GM10847 (cell line): ENCODE results near the gene BACE1.

Experiments
- POLR2A ChIP-seq: IDR thresholded peaks from 2 replicates; pipeline ENCODE4 v1.6.1; 2011; ENCODE audit not compliant: insufficient read length; ENCODE audit errors: extremely low read depth

The BACE1 gene

DNA sequence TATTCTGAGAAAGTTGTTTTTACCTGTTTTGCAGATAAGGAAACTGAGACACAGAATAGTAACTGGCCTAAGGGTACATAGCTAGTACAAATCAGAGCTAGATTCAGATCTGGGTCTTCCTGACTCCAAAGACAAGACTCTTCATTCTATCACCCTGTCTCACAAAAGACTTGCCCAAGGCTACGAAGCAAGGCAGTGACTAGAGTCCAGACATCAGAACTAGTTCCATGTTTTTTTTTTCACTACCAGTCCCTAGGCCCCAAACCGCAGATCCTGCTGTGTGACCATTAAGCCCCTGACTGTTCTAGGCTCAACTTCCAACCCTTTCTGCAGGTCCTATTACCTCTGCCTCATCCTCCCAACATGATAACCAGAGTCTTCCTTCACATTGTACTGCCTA is 23.4 kb downstream of the BACE1 start:
- TF ChIP-seq POLR2A = no peak

DNA sequence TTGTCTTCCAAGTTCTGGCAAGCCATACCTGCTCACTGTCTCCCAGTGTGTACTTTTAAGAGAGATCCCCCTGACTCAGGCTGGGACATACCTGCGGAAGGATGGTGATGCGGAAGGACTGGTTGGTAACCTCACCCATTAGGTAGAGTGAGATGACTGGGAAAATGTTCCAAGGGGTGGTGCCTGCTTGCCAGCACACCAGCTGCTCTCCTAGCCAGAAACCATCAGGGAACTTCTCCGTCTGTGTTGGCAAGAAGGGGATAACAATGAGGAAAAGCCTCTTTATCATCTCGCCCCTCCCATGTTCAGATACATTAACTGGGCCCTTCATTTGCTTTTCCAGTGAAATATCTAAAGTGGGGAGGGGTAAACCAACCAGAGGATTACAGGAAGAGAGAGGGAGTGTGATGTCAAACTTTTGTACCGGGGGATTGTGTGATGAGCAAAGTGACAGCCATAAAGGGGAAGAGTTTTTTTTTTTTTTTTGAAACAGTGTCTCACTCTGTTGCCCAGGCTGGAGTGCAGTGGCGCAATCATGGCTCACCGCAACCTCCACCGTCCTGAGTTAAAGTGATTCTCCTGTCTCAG is 25.2 kb downstream of the BACE1 start, which contains the start of gene BACE1-AS:
Gene BACE1-AS (plus strand): TSS at position 538 of the 588 bp plus-strand sequence.
- TF ChIP-seq POLR2A = no peak

DNA sequence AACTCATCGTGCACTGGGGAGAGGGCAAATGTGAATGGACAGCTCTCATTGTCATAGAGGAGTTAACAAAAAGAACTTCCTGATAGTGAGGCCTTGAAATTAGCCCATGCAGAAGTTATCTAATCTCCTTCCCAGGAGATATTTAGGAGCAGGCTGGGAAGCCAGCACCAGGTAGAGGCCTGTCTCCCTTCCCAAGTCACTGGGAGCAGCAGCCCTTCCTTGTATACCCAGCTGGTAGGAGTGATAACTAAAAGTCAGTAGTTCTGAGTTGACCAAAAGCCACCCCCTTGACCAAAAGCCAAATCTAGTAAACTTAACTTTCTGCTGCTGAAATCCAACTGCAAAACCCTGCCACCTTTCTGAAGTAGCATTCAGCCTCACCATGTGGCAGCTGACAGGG is 26.3 kb downstream of the BACE1 start:
- no peak for TF ChIP-seq POLR2A

DNA sequence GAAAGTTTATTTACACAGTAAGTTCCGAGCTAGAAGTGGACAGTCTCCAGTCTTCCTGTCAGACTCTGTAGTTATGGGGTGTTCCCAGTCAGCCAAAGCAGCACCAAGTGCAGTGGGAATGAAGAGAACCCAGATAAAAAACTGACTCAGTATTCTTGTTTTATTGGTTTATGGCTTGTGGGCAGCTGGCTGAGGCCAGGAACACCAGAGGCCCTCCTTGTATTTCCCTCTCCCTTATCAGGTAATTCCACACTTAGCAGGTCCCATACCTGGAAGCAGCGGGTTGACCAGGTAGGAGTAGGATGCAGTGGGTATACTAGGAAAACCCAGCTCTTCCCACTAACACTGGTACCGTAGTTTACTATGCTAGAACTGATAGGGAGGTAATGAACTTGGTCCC is 28.4 kb downstream of the BACE1 start:
- TF ChIP-seq POLR2A = no peak

DNA sequence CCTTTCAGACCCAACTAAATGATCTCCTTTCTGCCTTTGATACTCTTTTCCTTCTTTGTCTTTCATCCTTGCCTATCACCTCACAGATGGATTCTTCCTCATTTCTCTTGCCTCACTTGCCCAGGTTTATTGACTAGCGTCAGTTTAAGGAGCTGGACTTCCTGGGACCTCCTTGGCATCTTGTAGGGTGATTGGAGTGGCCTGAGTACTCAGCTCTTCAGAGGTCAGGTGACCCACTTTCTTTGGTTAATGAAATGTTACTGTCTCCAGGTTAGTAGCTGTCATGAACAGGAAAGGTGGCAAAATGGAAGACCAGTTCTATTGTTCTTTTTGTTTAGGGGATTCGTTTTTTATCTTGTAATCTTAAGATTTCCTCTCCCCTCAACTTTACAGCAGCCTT is 29.5 kb downstream of the BACE1 start:
- no peak for TF ChIP-seq POLR2A

DNA sequence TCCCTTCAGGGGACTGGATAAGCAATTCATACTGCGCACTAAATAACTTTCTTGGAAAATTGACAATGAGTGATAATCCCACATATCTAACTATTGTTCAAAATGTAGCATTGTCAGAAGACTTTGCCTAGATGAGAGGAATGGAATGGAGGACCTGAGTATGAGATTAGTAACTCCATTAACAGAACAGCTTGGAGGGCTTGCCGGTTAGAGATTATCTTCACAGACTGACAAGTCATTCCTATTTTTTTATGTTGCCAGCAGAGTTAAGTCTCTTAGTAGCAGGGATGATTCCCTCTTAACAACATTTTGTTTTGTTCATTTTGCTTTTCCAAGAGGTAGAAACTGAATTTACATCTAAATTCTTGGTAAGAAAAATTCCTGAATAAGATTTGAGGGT is 32.0 kb downstream of the BACE1 start:
- no peak for TF ChIP-seq POLR2A

DNA sequence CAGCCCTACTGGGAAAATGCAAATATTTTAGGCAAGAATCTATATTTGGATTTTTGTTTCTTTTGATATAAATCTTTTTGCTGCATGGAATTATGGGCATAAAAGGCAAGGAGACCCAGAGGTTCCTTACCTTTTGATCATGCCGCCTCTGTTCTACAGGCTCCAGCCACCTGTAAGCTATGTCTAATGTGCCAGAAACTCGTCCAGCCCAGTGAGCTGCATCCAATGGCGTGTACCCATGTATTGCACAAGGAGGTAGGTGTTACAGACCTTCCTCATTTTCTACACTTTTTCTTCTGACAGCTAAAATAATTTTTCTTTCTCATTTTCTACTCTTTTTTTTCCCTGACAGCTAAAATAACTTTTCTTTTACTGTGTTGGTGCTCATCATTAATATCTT is 33.1 kb downstream of the BACE1 start:
- no peak for TF ChIP-seq POLR2A

DNA sequence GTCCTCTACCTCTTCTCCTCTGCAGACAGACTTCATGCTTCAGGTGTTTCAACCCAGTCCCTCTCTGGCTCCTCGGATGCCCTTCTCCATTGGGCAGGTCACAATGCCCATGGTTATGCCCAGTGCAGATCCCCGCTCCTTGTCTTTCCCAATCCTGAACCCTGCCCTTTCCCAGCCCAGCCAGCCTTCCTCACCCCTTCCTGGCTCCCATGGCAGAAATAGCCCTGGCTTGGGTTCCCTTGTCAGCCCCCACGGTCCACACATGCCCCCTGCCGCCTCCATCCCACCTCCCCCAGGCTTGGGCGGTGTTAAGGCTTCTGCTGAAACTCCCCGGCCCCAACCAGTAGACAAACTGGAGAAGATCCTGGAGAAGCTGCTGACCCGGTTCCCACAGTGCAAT is 34.2 kb downstream of the BACE1 start:
- no peak for TF ChIP-seq POLR2A

DNA sequence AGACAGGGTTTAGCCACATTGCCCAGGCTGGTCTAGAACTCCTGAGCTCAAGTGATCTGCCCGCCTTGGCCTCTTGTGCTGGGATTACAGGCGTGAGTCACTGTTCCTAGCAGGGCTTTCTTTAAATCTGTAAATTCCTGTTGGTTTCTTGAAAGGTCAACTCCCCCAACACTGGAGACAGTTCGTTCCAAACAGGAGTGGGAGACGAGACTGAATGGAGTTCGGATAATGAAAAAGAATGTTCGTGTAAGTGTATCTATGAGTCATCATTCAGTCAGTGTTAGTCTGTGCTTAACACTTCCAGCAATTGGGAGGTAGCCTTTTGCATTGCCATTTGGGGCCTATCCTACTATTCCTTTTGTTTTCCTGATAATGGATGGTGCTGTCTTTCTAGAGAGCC is 34.9 kb downstream of the BACE1 start:
- TF ChIP-seq POLR2A = no peak

DNA sequence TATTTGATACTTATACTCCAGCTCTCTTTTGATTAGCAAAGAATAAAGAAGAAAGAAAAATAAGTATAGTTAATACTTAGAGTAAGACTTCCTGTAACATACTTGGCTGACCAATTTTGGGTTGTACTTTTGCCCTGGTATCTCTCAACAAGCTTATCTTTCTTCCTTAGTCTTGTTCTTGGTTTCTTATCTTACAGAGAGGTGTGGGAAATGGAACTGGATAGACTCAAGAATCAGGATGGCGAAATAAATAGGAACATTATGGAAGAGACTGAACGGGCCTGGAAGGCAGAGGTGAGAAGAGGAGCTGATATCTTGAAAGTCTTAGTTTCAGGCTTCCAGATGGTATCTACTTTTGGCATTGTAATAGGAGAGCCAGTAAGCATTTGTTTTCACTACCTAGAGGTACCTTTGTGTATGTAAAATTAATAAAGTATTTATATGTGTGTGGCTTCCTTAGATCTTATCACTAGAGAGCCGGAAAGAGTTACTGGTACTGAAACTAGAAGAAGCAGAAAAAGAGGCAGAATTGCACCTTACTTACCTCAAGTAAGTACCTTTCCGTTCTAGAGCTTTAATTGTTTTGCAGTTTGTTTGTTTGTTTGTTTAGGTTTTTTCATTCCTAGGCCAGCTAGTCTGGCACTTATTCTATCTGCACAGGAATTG is 36.2 kb downstream of the BACE1 start:
- no peak for TF ChIP-seq POLR2A

DNA sequence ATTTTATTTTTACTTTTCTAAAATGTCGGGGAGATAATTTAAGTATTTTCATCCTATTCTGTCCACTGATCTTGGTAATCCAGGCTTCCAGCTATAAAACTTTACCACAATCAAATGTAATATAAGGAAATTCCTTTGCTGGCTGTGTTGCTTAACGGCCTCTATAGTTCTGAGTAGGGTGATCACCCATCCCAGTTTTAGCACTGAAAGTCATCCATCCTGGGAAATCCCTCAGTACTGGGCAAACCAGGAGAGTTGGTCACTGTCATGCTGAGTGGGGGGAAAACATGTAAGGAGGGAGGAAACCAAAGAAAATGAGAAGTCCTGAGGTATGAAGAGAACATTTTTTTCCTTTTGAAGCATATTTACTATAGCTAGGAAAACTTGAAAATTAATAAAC is 37.7 kb downstream of the BACE1 start:
- TF ChIP-seq POLR2A = no peak

DNA sequence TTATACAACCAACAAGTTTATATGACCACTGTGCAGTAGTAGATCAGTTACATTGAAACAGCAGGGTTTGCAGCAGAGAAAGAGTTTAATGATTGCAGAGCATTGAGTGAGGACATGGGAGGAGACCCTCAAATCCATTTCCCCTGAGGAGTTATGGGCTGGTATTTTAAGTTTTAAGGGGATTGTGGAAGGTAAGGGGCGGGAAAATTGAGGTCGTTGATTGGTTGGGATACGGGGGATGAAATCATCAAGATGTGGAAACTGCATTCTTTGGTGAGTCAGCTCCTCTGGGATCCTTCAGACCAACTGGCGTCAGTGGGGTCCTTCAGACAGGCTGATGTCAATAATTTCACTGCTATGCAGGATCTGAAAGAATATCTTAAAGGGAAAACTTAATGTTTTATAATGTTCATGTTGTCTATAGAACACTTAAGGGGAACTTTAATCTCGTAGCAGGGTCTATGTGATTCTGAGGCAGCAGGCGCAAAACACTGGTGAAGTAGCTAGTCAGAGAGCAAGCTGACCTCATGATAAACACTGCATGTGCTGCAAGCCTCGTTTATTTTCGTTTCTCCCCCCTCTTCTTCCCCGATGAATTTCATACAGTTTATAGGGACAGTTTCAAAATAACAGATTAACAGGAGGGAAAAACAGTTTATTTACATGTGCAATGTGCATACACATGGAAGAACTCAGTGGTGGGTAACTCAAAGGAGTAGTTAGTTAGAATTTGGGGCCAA is 42.3 kb downstream of the BACE1 start:
- TF ChIP-seq POLR2A = no peak

DNA sequence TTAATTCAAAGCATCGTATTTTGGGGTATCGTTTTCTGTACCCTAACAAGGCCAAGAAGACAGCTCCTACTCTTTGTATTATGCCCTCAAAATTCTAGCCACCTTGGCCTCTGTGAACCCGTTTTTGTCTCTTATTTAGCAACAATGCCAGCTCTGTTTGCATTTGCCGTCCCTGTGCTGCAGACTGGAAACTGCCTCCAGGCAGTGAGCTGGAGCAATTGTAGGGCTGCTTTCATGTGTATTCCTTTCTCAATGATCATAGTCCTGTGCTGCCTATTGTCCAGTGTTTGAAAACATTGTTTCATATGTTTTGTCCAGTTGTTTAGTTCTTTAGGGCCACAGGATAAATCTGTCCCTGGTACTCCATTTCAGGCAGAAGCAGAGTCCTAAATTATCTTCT is 44.8 kb downstream of the BACE1 start:
- TF ChIP-seq POLR2A = no peak

DNA sequence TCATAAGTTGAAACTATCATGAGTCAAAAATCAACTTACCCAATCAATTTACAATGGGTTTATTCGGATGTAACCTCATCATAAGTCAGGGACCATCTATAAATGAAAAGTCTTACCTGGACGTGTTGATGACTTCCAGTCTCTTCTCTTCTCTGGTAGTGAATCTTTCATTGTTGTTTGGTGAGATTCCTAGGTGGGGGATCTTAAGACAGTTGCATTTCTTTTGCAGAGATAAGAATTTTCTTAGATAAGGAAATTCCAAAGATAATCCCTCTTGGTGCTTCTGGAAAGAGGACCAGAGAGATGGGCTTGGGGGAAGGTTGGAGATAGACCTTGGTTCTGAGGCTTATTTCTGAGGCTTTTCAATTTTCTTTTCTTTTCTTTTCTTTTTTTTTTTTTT is 46.2 kb downstream of the BACE1 start:
- TF ChIP-seq POLR2A = no peak

DNA sequence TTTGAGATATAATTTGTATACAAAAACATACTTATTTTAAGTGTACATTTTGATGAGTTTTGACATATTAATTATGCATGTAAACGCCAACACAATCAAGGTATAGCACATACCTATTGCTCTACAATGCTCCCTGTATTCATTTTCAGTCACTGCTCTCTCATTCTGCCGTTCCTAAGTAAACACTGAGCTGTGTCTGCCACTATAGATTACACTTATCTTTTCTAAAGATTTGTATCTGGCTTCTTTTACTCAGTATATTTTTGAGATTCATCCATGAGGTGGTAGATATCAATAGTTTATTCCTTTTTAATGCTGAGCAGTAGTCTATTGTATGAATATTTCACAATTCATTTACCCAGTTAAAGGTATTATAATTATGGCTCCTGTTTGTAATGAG is 50.3 kb downstream of the BACE1 start:
- no peak for TF ChIP-seq POLR2A

DNA sequence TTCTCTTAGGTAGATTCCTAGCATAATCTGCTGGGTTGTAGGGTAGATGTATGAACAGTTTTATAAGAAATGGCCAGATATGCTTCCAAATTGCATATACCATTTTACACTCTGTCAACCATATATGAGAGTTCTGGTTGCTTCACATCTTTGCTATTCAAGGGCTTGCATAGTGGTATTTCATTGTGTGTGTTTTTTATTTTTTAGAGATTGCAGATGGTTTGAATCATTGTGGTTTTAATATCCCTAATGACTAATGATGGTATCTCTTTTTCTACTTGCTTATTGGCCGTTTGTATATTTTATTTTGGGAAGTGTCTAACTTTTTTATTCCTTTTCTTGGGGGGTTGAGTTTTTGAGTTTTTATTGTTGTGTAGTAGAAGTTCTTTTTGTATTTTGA is 56.6 kb downstream of the BACE1 start:
- no peak for TF ChIP-seq POLR2A
